MCF 10A (cell line): ENCODE data around the gene USP35. TPM values are rescaled to one million over a fixed set of nuclear protein-coding genes. Genes with fewer than 3 reads are reported as not detected.

Source experiments
- BruUV-seq: library from RNA; stranded (reverse); fragments of 400-500 nt; replicated peaks from 2 replicates; lab custom pipeline; 2021; lab: Mats Ljungman, UMichigan
- CTCF ChIA-PET: fragments of 300-600 bp; sonication (Branson Sonifier 250); formaldehyde crosslinking; extraction: SDS; loops from one replicate; lab custom pipeline; 2021; ENCODE audit warnings: antibody characterized with exemption, inconsistent platforms; lab: Yijun Ruan, JAX
- POLR2A ChIA-PET: fragments of 300-600, 350-650 bp; sonication (Branson Sonifier 250); formaldehyde crosslinking; extraction: SDS; loops from one replicate; lab custom pipeline; 2020; ENCODE audit warnings: antibody characterized with exemption, inconsistent platforms; lab: Yijun Ruan, JAX
- DNase-seq: peaks from one replicate; pipeline ENCODE4 v3.0.0-alpha.2; 2018; ENCODE audit not compliant: unreplicated experiment
- H3K27ac Mint-ChIP-seq: one replicate; pipeline ENCODE4 v1.8.0; 2022; ENCODE audit warnings: mild to moderate bottlenecking, low read depth, mixed read lengths; ENCODE audit not compliant: unreplicated experiment
- H3K27me3 Mint-ChIP-seq: one replicate; pipeline ENCODE4 v1.8.0; 2022; ENCODE audit warnings: mixed read lengths; ENCODE audit not compliant: insufficient read depth, unreplicated experiment
- H3K36me3 Mint-ChIP-seq: one replicate; pipeline ENCODE4 v1.8.0; 2022; ENCODE audit warnings: mild to moderate bottlenecking, moderate library complexity, mixed read lengths; ENCODE audit not compliant: insufficient read depth, unreplicated experiment
- H3K4me1 Mint-ChIP-seq: one replicate; pipeline ENCODE4 v1.8.0; 2022; ENCODE audit warnings: mixed read lengths; ENCODE audit not compliant: insufficient read depth, unreplicated experiment
- H3K4me3 Mint-ChIP-seq: one replicate; pipeline ENCODE4 v1.8.0; 2022; ENCODE audit warnings: mild to moderate bottlenecking, moderate library complexity, mixed read lengths; ENCODE audit not compliant: unreplicated experiment
- H3K9me3 Mint-ChIP-seq: one replicate; pipeline ENCODE4 v1.8.0; 2022; ENCODE audit warnings: mixed read lengths; ENCODE audit not compliant: unreplicated experiment
- intact Hi-C: fragments of 100-400 bp; cut with micrococcal nuclease; formaldehyde crosslinking; loops from 2 replicates; pipeline ENCODE4 v1.14.1; 2022
- total RNA-seq: library from RNA; stranded (reverse); gene quantifications from 2 replicates; pipeline ENCODE4 v1.2.3, GENCODE V29; 2022
- TF ChIP-seq, protein P1 (sequence below): fragments of 200-600 bp; IDR thresholded peaks from one replicate; pipeline ENCODE4 v1.8.0; 2022; ENCODE audit warnings: antibody characterized with exemption, mild to moderate bottlenecking; ENCODE audit not compliant: unreplicated experiment

USP35 gene
- total RNA-seq, 1 experiment from 2014 or later: 6.7 TPM

DNA sequence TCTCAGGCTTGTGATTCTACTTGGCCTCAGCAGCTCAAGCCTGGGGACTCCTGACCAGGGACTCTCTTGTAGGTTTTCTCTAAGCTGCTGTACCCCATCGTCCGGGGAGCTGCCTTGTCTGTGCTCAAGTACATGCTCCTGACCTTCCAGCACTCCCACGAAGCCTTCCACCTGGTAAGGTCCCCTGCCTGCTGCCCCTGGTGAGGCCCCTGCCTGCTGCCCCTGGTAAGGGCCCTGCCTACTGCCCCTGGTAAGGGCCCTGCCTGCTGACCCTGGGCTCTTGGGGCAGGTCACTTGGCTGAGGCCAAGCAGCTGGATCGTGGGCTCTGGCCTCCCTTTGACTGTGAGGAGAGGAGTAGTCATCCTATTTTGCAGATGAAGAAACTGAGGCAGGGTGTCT lies 11.3 kb downstream of the USP35 start:
- H3K4me3 Mint-ChIP-seq: no peak overlapping the region
- no peaks in the 10 kb centered on the region for H3K9me3 Mint-ChIP-seq
- ChIA-PET POLR2A (no interaction called here), CTCF (interaction anchor here (0.8 kb wide), 1 partner anchor 11 kb away, joined by 3 read pairs; the partner anchor contains the start of genes KCTD21 and USP35)
- no peak overlapping the region for H3K27ac Mint-ChIP-seq
- DNase-seq: no peak
- peaks cover 12% of the 10 kb centered on the region for H3K36me3 Mint-ChIP-seq
- TF ChIP-seq, protein P1, sequence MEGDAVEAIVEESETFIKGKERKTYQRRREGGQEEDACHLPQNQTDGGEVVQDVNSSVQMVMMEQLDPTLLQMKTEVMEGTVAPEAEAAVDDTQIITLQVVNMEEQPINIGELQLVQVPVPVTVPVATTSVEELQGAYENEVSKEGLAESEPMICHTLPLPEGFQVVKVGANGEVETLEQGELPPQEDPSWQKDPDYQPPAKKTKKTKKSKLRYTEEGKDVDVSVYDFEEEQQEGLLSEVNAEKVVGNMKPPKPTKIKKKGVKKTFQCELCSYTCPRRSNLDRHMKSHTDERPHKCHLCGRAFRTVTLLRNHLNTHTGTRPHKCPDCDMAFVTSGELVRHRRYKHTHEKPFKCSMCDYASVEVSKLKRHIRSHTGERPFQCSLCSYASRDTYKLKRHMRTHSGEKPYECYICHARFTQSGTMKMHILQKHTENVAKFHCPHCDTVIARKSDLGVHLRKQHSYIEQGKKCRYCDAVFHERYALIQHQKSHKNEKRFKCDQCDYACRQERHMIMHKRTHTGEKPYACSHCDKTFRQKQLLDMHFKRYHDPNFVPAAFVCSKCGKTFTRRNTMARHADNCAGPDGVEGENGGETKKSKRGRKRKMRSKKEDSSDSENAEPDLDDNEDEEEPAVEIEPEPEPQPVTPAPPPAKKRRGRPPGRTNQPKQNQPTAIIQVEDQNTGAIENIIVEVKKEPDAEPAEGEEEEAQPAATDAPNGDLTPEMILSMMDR: no peak
- no TSS peak for BruUV-seq
- H3K4me1 Mint-ChIP-seq: no peaks in the 10 kb centered on the region
- intact Hi-C loops: no loop called here
- H3K27me3 Mint-ChIP-seq: no peaks in the 10 kb centered on the region

DNA sequence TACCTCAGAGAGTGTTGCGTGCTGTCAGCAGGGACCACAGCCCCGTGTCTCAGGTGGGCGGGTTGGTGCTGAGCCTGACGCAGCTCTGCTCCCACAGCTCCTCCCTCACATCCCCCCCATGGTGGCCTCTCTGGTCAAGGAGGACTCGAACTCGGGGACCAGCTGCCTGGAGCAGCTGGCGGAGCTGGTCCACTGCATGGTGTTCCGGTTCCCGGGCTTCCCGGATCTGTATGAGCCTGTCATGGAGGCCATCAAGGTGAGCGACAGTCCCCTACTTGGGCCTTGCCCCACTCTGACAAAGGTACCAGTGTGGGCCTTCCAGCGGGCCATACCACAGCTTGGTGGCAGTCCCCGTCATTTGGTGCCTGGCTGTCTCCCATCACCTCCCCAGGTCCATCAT lies 11.8 kb downstream of the USP35 start:
- intact Hi-C loops: no loop called here
- no peak for DNase-seq
- Mint-ChIP-seq H3K27me3 (no peaks in the 10 kb centered on the region), H3K9me3 (no peaks in the 10 kb centered on the region), H3K4me3 (no peak overlapping the region), H3K36me3 (peaks cover 13% of the 10 kb centered on the region), H3K4me1 (no peaks in the 10 kb centered on the region), H3K27ac (no peak overlapping the region)
- ChIA-PET CTCF (interaction anchor here (0.6 to 0.9 kb wide), 3 partner anchors 11 to 28 kb away, joined by 3 read pairs; partner anchors contain the start of genes KCTD21 and USP35), POLR2A (interaction anchor here (0.5 kb wide), 1 partner anchor 19 kb away, joined by 3 read pairs; no protein-coding TSS in a partner anchor)
- BruUV-seq: no TSS peak
- TF ChIP-seq, protein P1: no peak

DNA sequence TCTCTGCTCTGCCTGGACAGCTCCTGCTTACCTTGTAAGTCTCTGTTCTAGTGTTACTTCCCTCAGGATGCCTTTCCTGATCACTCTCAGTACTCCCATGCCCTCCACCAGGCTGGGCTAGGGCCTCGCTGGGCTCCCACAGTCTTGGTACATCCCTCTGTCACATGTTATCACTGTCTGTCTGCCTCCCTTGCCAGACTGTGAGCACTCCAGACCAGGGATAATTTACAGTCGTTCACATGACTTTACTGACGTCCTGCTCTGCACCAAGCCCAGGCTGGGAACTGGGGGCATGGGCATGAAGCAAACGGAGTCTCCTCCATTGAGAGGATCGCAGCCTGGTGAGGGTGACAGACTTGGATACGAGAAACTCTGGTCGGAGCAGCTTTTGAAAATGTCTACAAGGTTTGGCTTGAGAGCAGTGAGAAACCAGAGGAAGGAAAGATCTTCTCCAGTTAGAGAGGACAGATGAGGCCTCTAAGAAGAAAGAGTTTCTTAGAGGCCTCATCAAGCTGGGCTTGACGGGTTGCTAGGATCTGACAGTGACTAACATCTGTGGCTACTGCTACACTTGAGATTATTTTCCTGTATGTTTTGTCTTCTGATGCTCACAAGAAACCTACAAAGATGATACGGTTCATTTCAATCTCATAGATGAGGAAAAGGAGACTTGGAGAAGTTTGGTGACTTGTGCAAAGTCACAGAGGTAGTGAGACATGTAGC lies 12.5 kb downstream of the USP35 start:
- no peaks in the 10 kb centered on the region for H3K9me3 Mint-ChIP-seq
- BruUV-seq: no TSS peak
- CTCF ChIA-PET: interaction anchor here (0.6 to 1.2 kb wide), 3 partner anchors 12 to 27 kb away, joined by 3 read pairs; no protein-coding TSS in a partner anchor
- no peak for DNase-seq
- H3K4me3 Mint-ChIP-seq: no peak overlapping the region
- TF ChIP-seq, protein P1: no peak
- no peaks in the 10 kb centered on the region for H3K4me1 Mint-ChIP-seq
- POLR2A ChIA-PET: interaction anchor here (0.5 to 0.6 kb wide), 2 partner anchors 19 to 234 kb away, joined by 3 read pairs; no protein-coding TSS in a partner anchor
- peaks cover 13% of the 10 kb centered on the region for H3K36me3 Mint-ChIP-seq
- H3K27me3 Mint-ChIP-seq: no peaks in the 10 kb centered on the region
- peak overlapping the region; percentile 41 for H3K27ac Mint-ChIP-seq
- intact Hi-C loops: no loop called here

DNA sequence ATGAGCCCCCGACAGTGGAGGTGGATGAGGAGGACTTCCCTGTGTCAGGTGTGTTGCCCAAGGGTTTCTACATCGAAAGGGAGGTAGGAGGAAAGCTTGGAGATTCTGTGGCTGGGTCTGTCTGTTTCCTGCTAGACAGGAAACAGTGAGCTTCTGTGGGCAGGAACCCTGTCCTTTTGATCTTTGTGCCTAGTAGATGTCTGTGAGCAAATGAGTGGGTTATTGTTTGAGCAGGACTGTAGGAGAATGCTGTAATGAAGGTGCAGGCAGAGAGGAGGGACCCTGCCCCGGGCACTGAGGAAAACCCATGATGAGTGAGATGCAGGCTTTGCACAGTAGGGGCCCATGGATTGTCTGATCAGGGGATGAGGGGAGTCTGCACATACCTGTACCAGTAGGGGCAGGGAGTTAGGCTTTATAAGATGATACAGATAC lies 14.0 kb downstream of the USP35 start:
- intact Hi-C loops: no loop called here
- TF ChIP-seq, protein P1: no peak
- no peak overlapping the region for H3K4me3 Mint-ChIP-seq
- no peaks in the 10 kb centered on the region for H3K9me3 Mint-ChIP-seq
- DNase-seq: no peak
- H3K27me3 Mint-ChIP-seq: no peaks in the 10 kb centered on the region
- H3K27ac Mint-ChIP-seq: no peak overlapping the region
- BruUV-seq: no TSS peak
- ChIA-PET POLR2A (interaction anchor here (0.7 kb wide), 1 partner anchor 392 kb away, joined by 3 read pairs; no protein-coding TSS in a partner anchor), CTCF (interaction anchor here (0.9 to 1.2 kb wide), 2 partner anchors 10 to 25 kb away, joined by 3 read pairs; no protein-coding TSS in a partner anchor)
- H3K4me1 Mint-ChIP-seq: no peaks in the 10 kb centered on the region
- H3K36me3 Mint-ChIP-seq: peaks cover 19% of the 10 kb centered on the region
